Pons (tissue), 1 donor: ENCODE data around the gene CDADC1.

ENCODE experiments used
- DNase-seq: peaks from one replicate; pipeline ENCODE4 v3.0.0-alpha.2; 2016; ENCODE audit warnings: low spot score

CDADC1 gene

DNA sequence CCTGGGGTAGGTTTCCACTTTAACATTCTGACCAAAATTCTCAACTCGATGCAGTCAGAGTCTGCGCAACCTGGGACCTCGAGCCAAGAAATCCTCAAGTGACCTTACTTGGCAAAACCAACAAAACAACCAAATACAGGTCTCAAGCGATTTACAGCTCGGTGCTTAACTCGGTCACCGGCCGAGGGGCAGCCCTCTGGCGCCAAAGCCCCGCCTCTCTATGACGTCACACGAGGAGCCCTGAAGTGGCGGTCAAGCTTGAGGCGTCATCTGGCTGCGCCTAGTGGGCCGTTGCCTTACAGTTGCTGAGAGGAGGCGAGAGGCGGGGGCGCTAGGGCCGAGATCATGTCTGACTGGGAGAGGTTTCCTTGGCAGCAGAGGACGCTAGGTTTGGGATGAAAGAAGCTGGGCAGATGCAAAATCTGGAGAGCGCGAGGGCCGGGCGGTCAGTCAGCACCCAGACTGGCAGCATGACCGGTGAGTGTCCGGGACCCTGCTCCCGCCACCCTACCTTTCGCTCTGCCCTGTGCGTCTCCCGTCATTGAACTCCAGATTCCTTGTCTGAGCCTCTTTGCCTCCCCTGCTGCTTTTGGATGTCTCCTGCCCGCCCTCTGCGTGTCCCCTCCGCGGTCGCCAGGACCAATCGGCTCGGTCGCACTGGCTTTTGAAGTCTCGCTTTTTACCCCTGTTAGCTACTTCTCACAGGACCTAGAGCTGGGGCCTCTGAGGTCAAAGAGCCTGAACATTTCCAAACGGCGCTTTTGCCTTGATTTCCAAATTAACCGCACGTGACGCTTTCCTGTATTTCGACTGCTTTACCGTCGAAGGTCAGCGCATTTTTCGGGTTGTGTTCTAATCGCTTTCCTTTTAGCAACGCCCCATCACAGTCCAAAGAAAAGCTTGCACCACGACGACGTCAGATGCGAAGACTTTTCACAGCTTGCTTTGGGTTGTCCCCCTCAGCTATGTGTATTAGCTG lies at the start of gene CDADC1:
Gene CDADC1, plus strand, starts transcription at position 283 of the 979 bp plus-strand sequence. Its CDS starts 113 bp downstream, at position 396.
- peak; percentile 96 for DNase-seq

DNA sequence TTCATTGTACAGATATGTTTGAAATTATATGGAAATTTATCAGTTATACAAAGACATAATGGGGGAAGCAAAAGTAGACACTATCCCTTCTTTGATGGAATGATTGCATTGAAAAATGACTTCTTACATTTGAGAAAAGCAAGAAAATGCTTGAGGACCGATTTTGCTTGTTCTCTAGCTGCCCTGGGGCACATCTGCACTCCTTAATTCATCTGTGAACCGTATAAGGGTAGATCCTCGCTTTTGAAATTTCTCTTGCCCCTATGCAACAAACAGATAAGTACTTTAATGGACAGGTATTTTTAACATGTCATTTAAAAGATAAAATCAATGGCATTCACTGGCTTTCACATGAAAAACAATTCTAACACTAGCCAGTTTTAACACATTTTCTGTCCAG lies 41.1 kb upstream of the CDADC1 start:
- no peak for DNase-seq

DNA sequence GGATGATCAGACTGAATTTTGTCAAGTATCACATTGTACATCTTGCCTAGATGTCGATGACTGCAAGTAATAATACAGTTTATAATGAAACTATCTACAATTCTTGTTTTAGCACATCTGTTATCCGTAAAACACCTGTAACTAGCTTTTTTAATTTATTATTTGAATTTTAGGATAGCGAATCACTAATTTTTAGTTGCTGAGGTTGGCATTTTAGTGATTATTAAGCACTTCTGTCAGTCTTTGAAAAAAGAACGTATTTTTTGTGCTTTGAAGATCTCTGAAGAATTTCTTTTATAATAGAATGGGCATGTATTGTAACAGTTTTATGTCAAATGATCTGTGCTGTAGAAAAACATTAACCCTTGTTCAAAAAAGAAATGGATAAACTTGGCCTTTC lies 39.1 kb upstream of the CDADC1 start:
- no peak for DNase-seq

DNA sequence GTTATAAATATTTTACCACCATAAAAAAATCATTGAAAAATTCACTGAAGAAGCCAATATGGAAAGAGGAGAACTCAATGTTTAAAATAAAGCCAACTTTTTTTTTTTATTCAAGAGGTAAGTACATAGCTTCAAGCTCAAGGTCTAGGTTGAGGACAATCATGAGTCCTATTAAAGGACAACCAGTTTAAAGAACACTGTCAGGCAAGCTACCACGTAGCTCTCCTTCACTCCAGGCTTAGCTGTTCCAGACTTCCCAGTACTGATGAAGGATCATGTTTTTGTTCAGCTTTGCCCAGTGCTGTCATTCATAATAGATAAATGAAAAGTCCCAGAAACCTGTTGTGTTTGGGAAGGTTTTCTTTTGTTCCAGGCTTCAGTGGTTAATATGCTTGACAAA lies 37.6 kb upstream of the CDADC1 start:
- no peak for DNase-seq

DNA sequence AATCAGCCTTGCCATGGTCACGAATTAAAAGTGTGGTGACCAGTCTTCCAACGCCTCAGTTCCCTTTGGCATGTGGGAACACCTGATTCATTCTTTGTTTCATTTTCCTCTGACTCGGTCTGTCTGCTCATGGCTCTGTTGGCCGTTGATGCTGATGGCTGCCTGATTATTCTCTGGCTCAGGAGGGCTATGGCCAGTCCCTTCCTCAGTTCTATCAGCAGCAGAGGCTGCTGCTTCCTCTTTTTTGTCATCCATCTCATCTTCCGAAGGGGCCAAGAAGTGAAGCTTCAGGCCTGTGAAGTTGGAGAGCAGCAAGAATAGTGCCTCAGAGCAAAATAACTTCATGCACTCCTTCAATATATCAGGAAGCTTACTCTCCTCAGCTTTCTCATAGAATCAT lies 37.1 kb upstream of the CDADC1 start:
- no peak for DNase-seq

DNA sequence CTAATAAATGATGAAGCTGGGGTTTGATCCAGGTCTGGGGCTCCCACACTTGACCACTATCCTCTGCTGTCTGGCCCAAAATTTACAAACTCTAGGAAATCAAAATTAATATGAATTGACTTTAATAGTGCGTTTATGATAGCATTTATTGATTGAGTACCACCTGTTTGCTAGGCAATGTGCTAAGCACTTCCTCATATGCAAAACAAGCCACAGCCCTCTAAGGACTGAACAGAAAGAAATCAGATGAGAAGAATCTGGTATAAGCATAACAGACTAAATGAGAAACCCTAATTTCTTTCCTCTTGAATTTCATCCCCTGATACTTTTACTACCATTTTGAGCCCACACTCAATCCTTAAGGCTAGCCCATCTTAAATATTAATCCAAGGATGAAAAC lies 34.2 kb upstream of the CDADC1 start:
- DNase-seq, result no peak

DNA sequence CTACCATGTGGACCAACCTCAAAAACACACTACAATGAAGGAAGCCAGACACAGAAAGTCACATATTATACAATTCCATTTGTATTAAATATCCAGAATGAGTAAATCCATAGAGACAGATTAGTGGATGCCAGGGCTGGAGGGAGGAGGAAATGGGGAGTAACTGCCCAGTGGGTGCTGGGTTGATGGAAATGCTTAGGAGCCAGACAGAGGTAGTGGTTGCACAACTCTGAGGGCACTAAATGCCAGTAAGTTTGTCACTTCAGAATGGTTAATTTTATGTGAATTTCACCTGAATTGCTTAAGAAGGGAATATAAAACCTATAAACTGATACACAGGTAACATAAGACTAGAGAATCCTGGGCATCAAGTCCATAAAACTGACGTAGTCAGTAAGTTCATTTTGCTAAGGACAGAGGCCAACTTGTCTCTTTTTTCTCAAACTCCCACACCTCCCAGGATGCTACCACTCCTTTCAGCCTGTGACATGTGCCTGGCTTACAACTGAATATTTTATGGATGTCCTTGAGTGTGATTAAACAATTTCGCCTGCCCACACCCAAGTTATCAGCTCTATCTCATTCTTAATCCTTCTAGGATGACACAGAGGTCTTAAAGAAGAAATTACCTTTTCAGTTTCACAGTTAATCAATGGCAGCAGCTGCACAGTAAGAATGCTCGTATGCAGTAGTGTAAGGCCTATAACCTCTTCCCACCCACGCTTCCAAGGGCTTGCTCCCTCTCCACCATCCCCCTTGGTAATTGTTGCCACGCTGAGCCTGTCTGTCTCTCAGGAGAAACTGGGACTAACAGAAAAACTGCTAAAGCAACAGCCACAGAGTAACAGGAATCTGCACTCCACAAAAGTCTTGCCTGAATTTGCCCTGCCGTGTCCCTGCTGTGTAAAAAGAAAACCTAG lies 33.5 kb upstream of the CDADC1 start:
- DNase-seq, result no peak

DNA sequence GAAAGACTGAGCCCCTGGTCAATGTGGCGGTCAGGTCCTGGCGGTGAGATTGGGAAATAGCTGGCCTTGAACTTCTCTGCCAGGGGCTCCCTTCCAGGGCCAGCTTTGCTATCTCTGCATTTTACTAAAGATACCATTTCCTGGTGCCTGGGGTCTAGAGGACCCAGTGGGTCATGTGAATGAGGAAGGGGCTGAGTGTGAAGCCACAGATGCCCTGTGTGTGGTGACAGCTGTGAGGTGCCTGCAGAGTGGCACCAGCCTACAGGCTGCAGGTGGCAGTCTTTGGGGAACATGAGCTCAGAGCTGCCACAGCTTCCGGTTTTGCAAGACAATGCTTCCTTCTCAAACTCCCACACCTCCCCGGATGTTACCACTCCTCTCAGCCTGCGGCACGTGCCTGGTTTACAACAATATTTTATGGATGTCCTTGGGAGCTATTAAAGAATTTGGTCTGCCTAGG lies 32.8 kb upstream of the CDADC1 start:
- DNase-seq, result peak; percentile 22

DNA sequence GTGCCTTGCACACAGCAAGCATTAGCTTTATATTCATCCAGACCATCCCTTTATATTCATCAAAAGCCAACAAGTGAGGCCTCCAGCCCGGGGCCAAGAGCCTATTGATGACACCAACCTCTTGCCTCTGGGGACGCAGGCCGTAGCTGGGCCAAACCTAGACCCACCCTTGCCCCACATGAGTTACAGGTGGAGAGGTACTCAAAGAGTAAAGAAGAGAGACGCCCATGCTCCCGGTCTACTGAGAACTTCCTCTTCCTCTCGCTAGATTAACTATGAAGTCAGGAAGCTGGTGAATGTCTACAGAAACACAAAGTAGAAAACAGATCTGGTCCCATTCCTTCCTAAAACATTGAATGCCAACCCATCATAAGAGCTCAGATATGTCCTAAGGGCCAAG lies 31.4 kb upstream of the CDADC1 start:
- no peak for DNase-seq

DNA sequence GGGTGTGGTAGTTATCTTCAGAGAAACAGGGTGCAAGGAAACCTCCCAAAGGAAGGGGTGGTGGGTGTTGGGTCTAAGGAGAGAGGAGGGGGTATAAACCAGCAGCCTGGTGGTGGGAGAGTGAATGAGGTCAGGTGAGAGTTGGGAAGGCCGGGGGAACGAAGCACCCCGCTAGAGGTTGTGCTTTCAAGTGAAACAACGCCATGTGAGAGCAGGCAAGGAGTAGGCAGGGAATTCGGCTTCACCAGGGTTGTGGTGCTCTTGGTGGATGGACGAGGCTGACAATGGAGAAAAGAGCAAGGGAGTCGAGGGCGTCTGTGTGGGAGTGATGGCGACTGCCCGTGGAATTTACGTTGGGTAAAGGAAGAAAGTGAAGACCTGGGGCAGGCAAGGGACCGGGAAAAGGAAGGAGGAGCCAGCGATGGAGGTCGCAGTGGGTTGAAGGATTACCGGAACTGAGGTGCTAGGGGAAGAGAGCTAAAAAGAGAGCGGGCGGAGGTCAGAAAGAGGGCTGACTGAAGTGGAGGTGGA lies 29.7 kb upstream of the CDADC1 start:
- no peak for DNase-seq

DNA sequence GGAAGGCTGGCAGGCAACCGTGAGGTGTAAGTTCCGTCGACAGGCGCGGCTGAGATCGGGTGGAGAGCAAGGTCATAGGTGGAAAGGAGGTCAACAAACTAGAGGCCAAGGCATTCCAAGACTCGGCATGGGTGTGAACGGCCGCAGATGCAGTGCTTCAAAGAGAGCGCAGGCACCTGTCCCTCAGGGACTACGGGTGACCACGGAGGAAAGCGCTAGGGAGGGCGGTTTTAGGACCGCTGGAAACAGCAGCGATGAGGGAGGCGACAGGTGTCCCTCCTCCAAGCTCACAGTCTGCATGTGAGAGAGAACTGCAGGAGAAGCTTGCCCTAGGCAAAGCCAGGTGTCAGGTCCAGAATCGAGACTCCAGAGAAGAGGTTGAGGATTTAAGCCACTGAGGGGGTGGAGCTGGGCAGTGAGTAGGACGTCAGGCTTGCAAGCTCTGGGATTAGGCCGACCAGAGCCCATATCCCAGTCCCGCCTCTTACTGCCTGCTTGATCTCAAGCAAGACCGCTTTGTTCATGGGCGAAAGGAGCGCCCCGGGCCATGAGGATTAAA lies 29.2 kb upstream of the CDADC1 start:
- no peak for DNase-seq

DNA sequence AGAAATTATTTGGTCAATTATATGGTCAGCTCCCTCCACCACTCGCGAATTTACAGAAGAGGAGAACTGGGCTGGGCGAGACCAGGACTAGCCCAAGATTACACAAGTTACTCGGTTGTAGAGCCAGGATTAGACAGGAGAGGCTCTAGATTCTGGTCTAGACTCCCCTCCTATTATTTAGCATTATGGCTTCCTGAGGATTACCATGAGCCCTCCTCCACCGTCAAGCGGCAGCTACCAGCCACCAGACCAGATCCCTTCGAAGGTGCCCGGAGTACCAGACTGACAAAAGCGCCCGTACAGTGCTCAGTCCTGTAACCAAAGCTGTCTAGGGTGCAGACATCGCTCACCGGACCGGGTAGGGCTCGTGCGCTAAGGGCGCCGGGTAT lies 28.1 kb upstream of the CDADC1 start:
- no peak for DNase-seq

DNA sequence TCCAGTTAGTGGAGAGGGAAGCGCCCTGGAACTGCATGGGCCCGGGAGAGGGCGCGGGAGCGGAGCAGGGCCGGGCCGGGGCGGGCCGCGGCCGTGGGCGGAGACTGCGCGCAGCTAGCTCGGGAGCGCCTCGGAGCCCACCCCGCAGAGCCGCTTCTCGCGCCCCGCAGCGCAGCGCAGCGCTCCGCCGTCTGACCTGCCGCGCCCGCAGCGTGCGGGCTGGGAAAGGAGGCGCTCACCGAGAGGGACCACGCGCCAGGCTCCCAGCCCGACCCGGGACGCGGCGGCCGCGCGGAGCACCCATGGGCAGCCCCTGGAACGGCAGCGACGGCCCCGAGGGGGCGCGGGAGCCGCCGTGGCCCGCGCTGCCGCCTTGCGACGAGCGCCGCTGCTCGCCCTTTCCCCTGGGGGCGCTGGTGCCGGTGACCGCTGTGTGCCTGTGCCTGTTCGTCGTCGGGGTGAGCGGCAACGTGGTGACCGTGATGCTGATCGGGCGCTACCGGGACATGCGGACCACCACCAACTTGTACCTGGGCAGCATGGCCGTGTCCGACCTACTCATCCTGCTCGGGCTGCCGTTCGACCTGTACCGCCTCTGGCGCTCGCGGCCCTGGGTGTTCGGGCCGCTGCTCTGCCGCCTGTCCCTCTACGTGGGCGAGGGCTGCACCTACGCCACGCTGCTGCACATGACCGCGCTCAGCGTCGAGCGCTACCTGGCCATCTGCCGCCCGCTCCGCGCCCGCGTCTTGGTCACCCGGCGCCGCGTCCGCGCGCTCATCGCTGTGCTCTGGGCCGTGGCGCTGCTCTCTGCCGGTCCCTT lies 27.5 kb upstream of the CDADC1 start, which contains the start of gene MLNR:
Gene MLNR, plus strand, starts transcription at position 303 of the 820 bp plus-strand sequence. Its CDS starts 0 bp downstream, at position 303.
- DNase-seq, result no peak

DNA sequence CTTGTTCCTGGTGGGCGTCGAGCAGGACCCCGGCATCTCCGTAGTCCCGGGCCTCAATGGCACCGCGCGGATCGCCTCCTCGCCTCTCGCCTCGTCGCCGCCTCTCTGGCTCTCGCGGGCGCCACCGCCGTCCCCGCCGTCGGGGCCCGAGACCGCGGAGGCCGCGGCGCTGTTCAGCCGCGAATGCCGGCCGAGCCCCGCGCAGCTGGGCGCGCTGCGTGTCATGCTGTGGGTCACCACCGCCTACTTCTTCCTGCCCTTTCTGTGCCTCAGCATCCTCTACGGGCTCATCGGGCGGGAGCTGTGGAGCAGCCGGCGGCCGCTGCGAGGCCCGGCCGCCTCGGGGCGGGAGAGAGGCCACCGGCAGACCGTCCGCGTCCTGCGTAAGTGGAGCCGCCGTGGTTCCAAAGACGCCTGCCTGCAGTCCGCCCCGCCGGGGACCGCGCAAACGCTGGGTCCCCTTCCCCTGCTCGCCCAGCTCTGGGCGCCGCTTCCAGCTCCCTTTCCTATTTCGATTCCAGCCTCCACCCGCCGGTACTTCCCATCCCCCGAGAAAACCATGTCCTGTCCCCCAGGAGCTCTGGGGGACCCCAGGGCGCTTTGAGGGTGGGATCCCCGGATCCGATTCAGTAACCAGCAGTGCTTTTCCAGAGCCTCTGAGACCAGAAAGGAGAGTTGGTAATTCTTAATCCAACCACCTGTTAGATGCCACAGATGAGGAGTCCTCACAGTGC lies 26.7 kb upstream of the CDADC1 start:
- no peak for DNase-seq

DNA sequence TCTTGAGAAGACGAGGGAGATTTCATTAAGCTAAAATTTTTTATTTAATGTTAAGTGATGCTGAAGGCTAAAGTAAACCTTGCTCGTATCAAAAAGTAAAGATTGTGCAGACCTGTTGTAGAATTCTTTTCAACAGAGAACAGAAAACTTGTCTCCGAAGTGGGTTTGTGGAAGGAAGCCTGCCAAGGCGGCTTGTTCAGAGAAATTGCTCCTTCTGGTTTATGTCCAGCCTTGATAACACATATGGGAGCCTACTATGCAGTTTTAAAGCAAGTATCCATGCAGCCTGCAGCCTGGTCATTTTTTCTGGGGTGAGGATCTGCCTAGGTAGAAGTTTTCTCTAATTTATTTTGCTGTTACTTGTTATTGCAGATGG lies 26.1 kb upstream of the CDADC1 start:
- DNase-seq, result no peak

DNA sequence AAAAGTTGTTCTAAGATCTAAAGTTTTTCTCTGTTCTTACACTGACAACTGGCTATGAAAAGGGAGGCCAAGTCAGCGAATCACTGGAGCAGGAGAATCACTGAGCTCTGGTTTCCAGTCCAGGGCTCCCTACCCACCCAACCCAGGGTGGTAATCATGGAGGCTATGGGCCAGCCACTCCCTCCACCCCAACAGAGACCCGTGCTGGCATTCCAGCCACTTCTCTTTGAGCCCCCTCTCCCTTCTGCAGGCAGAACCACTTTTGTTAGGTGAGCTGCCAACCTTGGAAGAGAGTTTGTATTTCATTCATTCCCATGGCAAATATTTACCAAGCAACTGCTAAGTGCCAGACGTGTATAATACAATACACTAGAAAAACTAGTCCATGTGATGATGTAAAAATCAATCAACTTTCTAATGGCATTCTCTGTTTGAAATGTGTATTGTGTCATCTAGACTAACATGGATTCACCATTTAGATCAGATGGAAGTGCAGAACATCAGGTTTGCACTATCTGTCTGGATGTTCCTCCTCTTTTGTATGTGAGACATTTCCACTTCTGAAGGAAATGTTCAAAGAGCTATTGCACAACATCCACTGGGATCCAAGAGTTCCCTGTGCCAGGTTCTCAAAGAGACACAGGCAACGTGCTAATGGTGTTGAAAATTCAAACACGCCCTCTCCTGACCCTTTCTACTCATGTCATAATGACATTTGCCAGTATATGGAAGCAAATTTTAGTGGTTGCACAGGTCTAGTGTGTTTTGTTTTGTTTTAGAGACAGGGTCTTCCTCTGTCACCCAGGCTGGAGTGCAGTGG lies 22.3 kb upstream of the CDADC1 start:
- no peak for DNase-seq

DNA sequence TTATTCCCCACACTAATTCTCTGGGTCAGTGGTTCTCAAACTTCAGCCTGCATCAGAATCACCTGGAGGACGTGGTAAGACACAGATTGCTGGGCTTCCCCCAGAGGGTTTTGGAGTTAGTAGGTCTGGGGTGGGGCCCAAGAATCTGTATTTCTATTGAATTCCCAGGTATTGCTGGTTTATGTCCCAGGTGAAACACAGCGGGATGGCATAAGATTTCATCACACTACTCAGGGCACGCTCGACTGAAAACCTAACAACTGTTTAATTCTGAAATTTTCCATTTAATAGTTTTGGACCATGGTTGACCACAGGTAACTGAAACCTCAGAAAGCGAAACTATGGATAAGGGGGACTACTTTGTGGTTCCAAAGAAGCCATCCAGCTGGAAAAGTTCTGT lies 21.1 kb upstream of the CDADC1 start:
- DNase-seq, result no peak

DNA sequence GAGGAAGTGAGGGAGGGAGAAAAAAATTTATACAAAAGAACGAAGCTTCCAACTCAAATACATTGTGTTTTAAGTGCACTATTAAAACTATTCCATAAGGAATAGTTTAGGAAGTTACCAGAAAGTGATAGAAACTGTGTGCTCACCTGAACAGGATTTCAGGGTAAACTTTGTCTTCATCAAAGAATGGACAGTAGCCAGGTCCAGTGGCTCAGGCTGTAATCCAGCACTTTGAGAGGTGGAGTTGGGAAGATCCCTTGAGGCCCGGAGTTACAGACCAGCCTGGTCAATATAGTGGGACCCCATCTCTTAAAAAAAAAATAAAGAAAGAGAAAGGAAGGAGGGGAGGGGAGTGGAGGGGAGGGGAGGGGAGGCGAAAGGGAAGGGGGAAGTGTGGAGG lies 13.0 kb upstream of the CDADC1 start:
- no peak for DNase-seq

DNA sequence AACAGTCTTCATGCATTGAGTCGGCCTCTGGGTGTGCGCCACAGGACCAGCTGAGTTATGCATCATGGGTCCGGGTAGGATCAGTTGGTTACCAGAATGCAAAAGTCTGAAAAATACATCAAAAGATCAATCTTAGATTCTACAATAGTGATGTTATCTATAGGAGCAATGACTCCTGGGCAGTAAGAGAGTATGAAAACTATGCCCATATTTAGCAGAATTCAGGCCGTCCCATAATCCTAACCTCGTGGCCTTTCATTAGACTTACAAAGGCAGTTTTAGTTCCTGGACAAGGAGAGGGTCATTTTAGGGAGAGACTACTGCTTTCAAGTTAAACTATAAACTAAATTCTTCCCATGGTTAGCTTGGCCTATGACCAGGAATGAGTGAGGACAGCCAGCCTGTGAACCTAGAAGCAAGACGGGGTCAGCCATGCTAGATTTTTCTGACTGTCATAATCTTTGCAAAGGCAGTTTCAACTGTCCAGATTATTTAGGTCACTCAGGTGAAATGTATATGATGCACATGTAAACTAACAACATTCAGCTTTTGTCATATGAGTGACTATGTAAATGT lies 11.8 kb upstream of the CDADC1 start:
- no peak for DNase-seq
